HEK293 (cell line): ENCODE data around the gene NEURL1.
"Not testable (repeated sequence)": the region's sequence is repeated elsewhere in the genome, so short reads cannot be mapped to it uniquely, and the experiment has no call there.

Experiments
- CTCF ChIA-PET: fragments of 350-600 bp; formaldehyde crosslinking; extraction: SDS; loops from one replicate; lab custom pipeline; 2021; ENCODE audit warnings: antibody characterized with exemption; lab: Yijun Ruan, JAX
- POLR2A ChIA-PET: fragments of 300-600 bp; formaldehyde crosslinking; extraction: SDS; loops from one replicate; lab custom pipeline; 2020; ENCODE audit warnings: antibody characterized with exemption, inconsistent platforms; lab: Yijun Ruan, JAX
- H3K27ac ChIP-seq: fragments of 200-500 bp; sonication (Bioruptor generic); 2 replicates; pipeline ENCODE4 v1.5.1; 2014; ENCODE audit warnings: low read depth, low read length, control low read depth, inconsistent platforms; ENCODE audit errors: extremely low read depth
- H3K36me3 ChIP-seq, 2 experiments: fragments of 200-500 bp in 1 of 2; sonication (Bioruptor generic) in 1 of 2; 1 replicate in 1 of 2; 2 replicates in 1 of 2; pipeline ENCODE4 v1.5.1; 2014 to 2017; ENCODE audit warnings: inconsistent platforms in 2 of 2, low read length in 2 of 2; ENCODE audit not compliant: control insufficient read depth in 2 of 2, insufficient read depth in 1 of 2
- H3K4me1 ChIP-seq: fragments of 200-500 bp; sonication (Bioruptor generic); 2 replicates; pipeline ENCODE4 v1.5.1; 2014; ENCODE audit warnings: mild to moderate bottlenecking, low read length, inconsistent platforms; ENCODE audit not compliant: control insufficient read depth, insufficient read depth
- H3K4me3 ChIP-seq: 2 replicates; pipeline ENCODE4 v1.5.1; 2011; ENCODE audit warnings: low read depth, mild to moderate bottlenecking, control low read depth, low read length, moderate library complexity
- H3K9me3 ChIP-seq: fragments of 200-500 bp; sonication (Bioruptor generic); 2 replicates; pipeline ENCODE4 v1.5.1; 2014; ENCODE audit warnings: low read depth, low read length, inconsistent platforms; ENCODE audit not compliant: control insufficient read depth, insufficient read depth
- FEZF1 ChIP-seq: fragments of 450-650 bp; formaldehyde crosslinking; IDR thresholded peaks from 2 replicates; pipeline ENCODE4 v1.5.1; 2016; ENCODE audit warnings: missing biosample characterization, missing genetic modification characterization
- GLI4 ChIP-seq: fragments of 450-650 bp; formaldehyde crosslinking; IDR thresholded peaks from 2 replicates; pipeline ENCODE4 v1.5.1; 2016; ENCODE audit warnings: missing biosample characterization, missing genetic modification characterization
- GLIS1 ChIP-seq: fragments of 450-650 bp; formaldehyde crosslinking; IDR thresholded peaks from 2 replicates; pipeline ENCODE4 v1.5.1; 2016; ENCODE audit warnings: missing biosample characterization, missing genetic modification characterization
- SP2 ChIP-seq: fragments of 450-650 bp; formaldehyde crosslinking; IDR thresholded peaks from 2 replicates; pipeline ENCODE4 v1.5.1; 2016; ENCODE audit warnings: missing biosample characterization, missing genetic modification characterization
- ZNF175 ChIP-seq: fragments of 450-650 bp; formaldehyde crosslinking; IDR thresholded peaks from 2 replicates; pipeline ENCODE4 v1.5.1; 2016; ENCODE audit warnings: missing biosample characterization, missing genetic modification characterization
- ZNF2 ChIP-seq: fragments of 450-650 bp; formaldehyde crosslinking; IDR thresholded peaks from 2 replicates; pipeline ENCODE4 v1.5.1; 2016; ENCODE audit warnings: missing biosample characterization, missing genetic modification characterization
- ZNF202 ChIP-seq: fragments of 450-650 bp; formaldehyde crosslinking; IDR thresholded peaks from 2 replicates; pipeline ENCODE4 v1.5.1; 2016; ENCODE audit warnings: missing biosample characterization, missing genetic modification characterization, borderline replicate concordance
- ZNF391 ChIP-seq: fragments of 450-650 bp; formaldehyde crosslinking; IDR thresholded peaks from 2 replicates; pipeline ENCODE4 v1.5.1; 2016; ENCODE audit warnings: low read depth, missing biosample characterization, missing genetic modification characterization, borderline replicate concordance
- ZNF530 ChIP-seq: fragments of 450-650 bp; formaldehyde crosslinking; IDR thresholded peaks from 2 replicates; pipeline ENCODE4 v1.5.1; 2016; ENCODE audit warnings: low read depth, missing biosample characterization, missing genetic modification characterization
- ZNF660 ChIP-seq: fragments of 450-650 bp; IDR thresholded peaks from 2 replicates; pipeline ENCODE4 v1.5.1; 2018; ENCODE audit warnings: missing biosample characterization, mild to moderate bottlenecking, missing genetic modification characterization
- ZNF747 ChIP-seq: fragments of 450-650 bp; formaldehyde crosslinking; IDR thresholded peaks from 2 replicates; pipeline ENCODE4 v1.5.1; 2016; ENCODE audit warnings: missing biosample characterization, missing genetic modification characterization
- ZSCAN16 ChIP-seq: fragments of 450-650 bp; formaldehyde crosslinking; IDR thresholded peaks from 2 replicates; pipeline ENCODE4 v1.5.1; 2016; ENCODE audit warnings: missing biosample characterization, missing genetic modification characterization
- TF ChIP-seq, protein P1 (sequence below): fragments of 450-650 bp; IDR thresholded peaks from 2 replicates; pipeline ENCODE4 v1.5.1; 2018; ENCODE audit warnings: missing biosample characterization, missing genetic modification characterization
- TF ChIP-seq, protein P2 (sequence below): fragments of 450-650 bp; formaldehyde crosslinking; IDR thresholded peaks from 2 replicates; pipeline ENCODE4 v1.5.1; 2016; ENCODE audit warnings: missing biosample characterization, missing genetic modification characterization
- TF ChIP-seq, protein P3 (sequence below): fragments of 450-650 bp; formaldehyde crosslinking; IDR thresholded peaks from 2 replicates; pipeline ENCODE4 v1.5.1; 2016; ENCODE audit warnings: missing biosample characterization, missing genetic modification characterization, borderline replicate concordance
- TF ChIP-seq, protein P4 (sequence below): fragments of 450-650 bp; formaldehyde crosslinking; IDR thresholded peaks from 2 replicates; pipeline ENCODE4 v1.5.1; 2016; ENCODE audit warnings: missing biosample characterization, missing genetic modification characterization
- TF ChIP-seq, protein P5 (sequence below): fragments of 450-650 bp; formaldehyde crosslinking; IDR thresholded peaks from 2 replicates; pipeline ENCODE4 v1.5.0; 2017; ENCODE audit warnings: missing biosample characterization, missing genetic modification characterization, borderline replicate concordance

Gene NEURL1

DNA sequence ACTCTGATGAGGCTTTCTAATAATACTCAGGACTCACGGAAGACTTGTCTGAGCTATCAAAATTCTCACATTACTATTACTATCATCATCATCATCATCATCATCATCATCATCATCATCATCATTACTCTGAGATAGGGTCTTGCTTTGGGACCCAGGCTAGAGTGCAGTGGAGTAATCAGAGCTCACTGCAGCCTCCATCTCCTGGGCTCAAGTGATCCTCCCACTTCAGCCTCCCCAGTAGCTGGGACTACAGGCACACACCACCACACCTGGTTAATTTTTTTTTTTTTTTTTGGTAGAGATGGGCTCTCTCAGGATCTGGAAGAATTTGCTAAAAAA lies 112.6 kb downstream of the NEURL1 start:
- H3K4me3 ChIP-seq, H3K27ac ChIP-seq, POLR2A ChIA-PET, H3K9me3 ChIP-seq, H3K4me1 ChIP-seq: not testable (repeated sequence)
- 0 out of 2 replicates have a peak, but pooled peaks have one; percentile 11 for TF ChIP-seq ZNF2
- TF ChIP-seq, protein P1, sequence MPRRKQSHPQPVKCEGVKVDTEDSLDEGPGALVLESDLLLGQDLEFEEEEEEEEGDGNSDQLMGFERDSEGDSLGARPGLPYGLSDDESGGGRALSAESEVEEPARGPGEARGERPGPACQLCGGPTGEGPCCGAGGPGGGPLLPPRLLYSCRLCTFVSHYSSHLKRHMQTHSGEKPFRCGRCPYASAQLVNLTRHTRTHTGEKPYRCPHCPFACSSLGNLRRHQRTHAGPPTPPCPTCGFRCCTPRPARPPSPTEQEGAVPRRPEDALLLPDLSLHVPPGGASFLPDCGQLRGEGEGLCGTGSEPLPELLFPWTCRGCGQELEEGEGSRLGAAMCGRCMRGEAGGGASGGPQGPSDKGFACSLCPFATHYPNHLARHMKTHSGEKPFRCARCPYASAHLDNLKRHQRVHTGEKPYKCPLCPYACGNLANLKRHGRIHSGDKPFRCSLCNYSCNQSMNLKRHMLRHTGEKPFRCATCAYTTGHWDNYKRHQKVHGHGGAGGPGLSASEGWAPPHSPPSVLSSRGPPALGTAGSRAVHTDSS, result peak; percentile 97
- CTCF ChIA-PET, result interaction anchor here (0.5 to 3.1 kb wide), 6 partner anchors 13 to 115 kb away, joined by 3 to 31 read pairs (median 4); no protein-coding TSS in a partner anchor
- peaks cover 0 to 77% of the 10 kb centered on the region in 2 experiments; a peak in 1 of 3 replicates for H3K36me3 ChIP-seq

DNA sequence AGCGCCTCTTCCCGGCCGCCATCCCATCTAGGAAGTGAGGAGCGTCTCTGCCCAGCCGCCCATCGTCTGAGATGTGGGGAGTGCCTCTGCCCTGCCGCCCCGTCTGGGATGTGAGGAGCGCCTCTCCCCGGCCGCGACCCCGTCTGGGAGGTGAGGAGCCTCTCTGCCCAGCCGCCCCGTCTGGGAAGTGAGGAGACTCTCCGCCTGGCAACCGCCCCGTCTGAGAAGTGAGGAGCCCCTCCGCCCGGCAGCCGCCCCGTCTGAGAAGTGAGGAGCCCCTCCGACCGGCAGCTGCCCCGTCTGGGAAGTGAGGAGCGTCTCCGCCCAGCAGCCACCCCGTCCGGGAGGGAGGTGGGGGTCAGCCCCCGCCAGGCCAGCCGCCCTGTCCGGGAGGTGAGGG lies 113.5 kb downstream of the NEURL1 start:
- H3K4me3 ChIP-seq, POLR2A ChIA-PET, H3K27ac ChIP-seq, H3K4me1 ChIP-seq, H3K9me3 ChIP-seq, CTCF ChIA-PET: not testable (repeated sequence)
- peaks cover 0 to 77% of the 10 kb centered on the region in 2 experiments; a peak in 1 of 3 replicates for H3K36me3 ChIP-seq

DNA sequence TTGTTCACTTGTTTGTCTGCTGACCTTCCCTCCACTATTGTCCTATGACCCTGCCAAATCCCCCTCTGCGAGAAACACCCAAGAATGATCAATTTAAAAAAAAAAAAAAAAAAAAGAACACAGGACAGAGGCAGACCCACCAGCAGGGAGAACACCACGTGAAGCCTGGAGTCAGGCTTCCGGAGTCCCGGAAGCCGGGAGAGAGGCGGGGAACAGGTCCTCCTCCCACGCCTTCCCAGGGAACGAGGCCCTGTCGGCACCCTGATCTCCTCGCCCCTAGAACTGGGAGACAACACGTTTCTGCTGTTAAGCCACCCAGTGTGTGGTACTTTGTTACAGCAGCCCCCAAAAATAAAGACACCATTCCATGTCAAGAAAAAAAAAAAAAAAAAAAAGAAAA lies 114.6 kb downstream of the NEURL1 start:
- H3K4me1 ChIP-seq, H3K27ac ChIP-seq, H3K4me3 ChIP-seq, H3K9me3 ChIP-seq, POLR2A ChIA-PET: not testable (repeated sequence)
- H3K36me3 ChIP-seq, result peaks cover 0 to 77% of the 10 kb centered on the region in 2 experiments; a peak in 1 of 3 replicates
- CTCF ChIA-PET, result interaction anchor here (0.6 kb wide), 1 partner anchor 78 kb away, joined by 3 read pairs; no protein-coding TSS in a partner anchor

DNA sequence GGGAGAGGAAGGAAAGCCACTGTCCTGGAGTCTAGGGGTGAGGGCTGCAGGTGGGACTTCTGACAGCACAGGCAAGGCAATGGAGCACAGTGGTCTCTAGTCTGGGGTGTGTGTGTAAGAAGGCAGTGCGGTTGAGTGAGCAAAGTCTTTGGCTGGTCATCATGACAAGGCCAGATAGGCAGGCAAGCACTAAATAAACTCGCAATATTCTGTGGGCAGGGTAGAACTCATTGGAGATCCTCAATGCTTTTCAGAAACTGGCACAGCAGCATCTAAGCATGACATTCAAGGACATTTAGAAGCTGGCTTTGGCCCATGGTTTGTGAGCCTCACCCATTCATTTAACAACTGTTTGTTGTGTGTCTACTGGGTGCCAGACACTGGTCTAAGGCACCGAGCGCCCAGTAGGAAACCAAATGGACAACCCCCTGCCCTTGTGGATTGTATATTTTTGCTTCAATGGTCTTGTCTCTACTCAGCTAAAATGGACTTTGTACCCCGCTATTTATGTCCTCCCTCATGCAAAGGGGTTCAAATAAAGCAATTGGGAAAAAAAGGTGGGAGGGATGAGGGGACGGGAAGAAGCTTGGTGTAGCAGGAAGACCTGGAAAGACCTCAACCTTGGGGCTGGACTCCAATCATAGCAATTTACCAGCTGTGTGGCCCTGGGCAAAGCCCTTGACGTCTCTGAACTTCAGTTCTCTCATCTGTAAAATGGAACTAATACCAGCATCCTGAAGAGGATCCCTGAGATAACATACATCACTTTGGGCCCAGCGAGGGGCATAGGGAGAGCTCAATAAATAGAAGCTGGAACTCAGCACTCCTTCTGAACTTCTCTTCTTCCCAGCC lies 116.0 kb downstream of the NEURL1 start:
- H3K27ac ChIP-seq, result no peak overlapping the region
- POLR2A ChIA-PET, result no interaction called here
- H3K4me1 ChIP-seq, result no peaks in the 10 kb centered on the region
- CTCF ChIA-PET, result interaction anchor here (0.6 to 1.4 kb wide), 3 partner anchors 12 to 123 kb away, joined by 3 to 6 read pairs (median 4); no protein-coding TSS in a partner anchor
- H3K4me3 ChIP-seq, result no peak overlapping the region
- peaks cover 0 to 76% of the 10 kb centered on the region in 2 experiments; a peak in 1 of 3 replicates for H3K36me3 ChIP-seq
- H3K9me3 ChIP-seq, result no peaks in the 10 kb centered on the region
- TF ChIP-seq ZNF530 (no peak), GLIS1 (tag by site-specific recombination) (no peak), ZNF747 (tag by site-specific recombination) (no peak), ZNF202 (no peak), FEZF1 (no peak), ZNF391 (tag by site-specific recombination) (no peak), SP2 (tag by site-specific recombination) (no peak), ZNF175 (tag by site-specific recombination) (no peak), ZNF660 (tag by site-specific recombination) (no peak), GLI4 (tag by site-specific recombination) (no peak), ZSCAN16 (tag by site-specific recombination) (no peak)
- TF ChIP-seq, protein P2, sequence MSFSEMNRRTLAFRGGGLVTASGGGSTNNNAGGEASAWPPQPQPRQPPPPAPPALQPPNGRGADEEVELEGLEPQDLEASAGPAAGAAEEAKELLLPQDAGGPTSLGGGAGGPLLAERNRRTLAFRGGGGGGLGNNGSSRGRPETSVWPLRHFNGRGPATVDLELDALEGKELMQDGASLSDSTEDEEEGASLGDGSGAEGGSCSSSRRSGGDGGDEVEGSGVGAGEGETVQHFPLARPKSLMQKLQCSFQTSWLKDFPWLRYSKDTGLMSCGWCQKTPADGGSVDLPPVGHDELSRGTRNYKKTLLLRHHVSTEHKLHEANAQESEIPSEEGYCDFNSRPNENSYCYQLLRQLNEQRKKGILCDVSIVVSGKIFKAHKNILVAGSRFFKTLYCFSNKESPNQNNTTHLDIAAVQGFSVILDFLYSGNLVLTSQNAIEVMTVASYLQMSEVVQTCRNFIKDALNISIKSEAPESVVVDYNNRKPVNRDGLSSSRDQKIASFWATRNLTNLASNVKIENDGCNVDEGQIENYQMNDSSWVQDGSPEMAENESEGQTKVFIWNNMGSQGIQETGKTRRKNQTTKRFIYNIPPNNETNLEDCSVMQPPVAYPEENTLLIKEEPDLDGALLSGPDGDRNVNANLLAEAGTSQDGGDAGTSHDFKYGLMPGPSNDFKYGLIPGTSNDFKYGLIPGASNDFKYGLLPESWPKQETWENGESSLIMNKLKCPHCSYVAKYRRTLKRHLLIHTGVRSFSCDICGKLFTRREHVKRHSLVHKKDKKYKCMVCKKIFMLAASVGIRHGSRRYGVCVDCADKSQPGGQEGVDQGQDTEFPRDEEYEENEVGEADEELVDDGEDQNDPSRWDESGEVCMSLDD (tag by site-specific recombination), result no peak
- TF ChIP-seq, protein P3, sequence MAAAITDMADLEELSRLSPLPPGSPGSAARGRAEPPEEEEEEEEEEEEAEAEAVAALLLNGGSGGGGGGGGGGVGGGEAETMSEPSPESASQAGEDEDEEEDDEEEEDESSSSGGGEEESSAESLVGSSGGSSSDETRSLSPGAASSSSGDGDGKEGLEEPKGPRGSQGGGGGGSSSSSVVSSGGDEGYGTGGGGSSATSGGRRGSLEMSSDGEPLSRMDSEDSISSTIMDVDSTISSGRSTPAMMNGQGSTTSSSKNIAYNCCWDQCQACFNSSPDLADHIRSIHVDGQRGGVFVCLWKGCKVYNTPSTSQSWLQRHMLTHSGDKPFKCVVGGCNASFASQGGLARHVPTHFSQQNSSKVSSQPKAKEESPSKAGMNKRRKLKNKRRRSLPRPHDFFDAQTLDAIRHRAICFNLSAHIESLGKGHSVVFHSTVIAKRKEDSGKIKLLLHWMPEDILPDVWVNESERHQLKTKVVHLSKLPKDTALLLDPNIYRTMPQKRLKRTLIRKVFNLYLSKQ (tag by site-specific recombination), result no peak
- TF ChIP-seq, protein P4, sequence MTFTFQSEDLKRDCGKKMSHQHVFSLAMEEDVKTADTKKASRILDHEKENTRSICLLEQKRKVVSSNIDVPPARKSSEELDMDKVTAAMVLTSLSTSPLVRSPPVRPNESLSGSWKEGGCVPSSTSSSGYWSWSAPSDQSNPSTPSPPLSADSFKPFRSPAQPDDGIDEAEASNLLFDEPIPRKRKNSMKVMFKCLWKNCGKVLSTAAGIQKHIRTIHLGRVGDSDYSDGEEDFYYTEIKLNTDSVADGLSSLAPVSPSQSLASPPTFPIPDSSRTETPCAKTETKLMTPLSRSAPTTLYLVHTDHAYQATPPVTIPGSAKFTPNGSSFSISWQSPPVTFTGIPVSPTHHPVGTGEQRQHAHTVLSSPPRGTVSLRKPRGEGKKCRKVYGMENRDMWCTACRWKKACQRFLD, result no peak
- TF ChIP-seq, protein P5, sequence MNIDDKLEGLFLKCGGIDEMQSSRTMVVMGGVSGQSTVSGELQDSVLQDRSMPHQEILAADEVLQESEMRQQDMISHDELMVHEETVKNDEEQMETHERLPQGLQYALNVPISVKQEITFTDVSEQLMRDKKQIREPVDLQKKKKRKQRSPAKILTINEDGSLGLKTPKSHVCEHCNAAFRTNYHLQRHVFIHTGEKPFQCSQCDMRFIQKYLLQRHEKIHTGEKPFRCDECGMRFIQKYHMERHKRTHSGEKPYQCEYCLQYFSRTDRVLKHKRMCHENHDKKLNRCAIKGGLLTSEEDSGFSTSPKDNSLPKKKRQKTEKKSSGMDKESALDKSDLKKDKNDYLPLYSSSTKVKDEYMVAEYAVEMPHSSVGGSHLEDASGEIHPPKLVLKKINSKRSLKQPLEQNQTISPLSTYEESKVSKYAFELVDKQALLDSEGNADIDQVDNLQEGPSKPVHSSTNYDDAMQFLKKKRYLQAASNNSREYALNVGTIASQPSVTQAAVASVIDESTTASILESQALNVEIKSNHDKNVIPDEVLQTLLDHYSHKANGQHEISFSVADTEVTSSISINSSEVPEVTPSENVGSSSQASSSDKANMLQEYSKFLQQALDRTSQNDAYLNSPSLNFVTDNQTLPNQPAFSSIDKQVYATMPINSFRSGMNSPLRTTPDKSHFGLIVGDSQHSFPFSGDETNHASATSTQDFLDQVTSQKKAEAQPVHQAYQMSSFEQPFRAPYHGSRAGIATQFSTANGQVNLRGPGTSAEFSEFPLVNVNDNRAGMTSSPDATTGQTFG (tag by site-specific recombination), result no peak
